HEK293 (cell line): ENCODE data around the gene CNOT6L.

Experiments
- CTCF ChIA-PET: fragments of 350-600 bp; formaldehyde crosslinking; extraction: SDS; loops from one replicate; lab custom pipeline; 2021; ENCODE audit warnings: antibody characterized with exemption; lab: Yijun Ruan, JAX
- POLR2A ChIA-PET: fragments of 300-600 bp; formaldehyde crosslinking; extraction: SDS; loops from one replicate; lab custom pipeline; 2020; ENCODE audit warnings: antibody characterized with exemption, inconsistent platforms; lab: Yijun Ruan, JAX
- H3K27ac ChIP-seq: fragments of 200-500 bp; sonication (Bioruptor generic); 2 replicates; pipeline ENCODE4 v1.5.1; 2014; ENCODE audit warnings: low read depth, low read length, control low read depth, inconsistent platforms; ENCODE audit errors: extremely low read depth
- H3K36me3 ChIP-seq, 2 experiments: fragments of 200-500 bp in 1 of 2; sonication (Bioruptor generic) in 1 of 2; 1 replicate in 1 of 2; 2 replicates in 1 of 2; pipeline ENCODE4 v1.5.1; 2014 to 2017; ENCODE audit warnings: inconsistent platforms in 2 of 2, low read length in 2 of 2; ENCODE audit not compliant: control insufficient read depth in 2 of 2, insufficient read depth in 1 of 2
- H3K4me1 ChIP-seq: fragments of 200-500 bp; sonication (Bioruptor generic); 2 replicates; pipeline ENCODE4 v1.5.1; 2014; ENCODE audit warnings: mild to moderate bottlenecking, low read length, inconsistent platforms; ENCODE audit not compliant: control insufficient read depth, insufficient read depth
- H3K4me3 ChIP-seq: 2 replicates; pipeline ENCODE4 v1.5.1; 2011; ENCODE audit warnings: low read depth, mild to moderate bottlenecking, control low read depth, low read length, moderate library complexity
- H3K9me3 ChIP-seq: fragments of 200-500 bp; sonication (Bioruptor generic); 2 replicates; pipeline ENCODE4 v1.5.1; 2014; ENCODE audit warnings: low read depth, low read length, inconsistent platforms; ENCODE audit not compliant: control insufficient read depth, insufficient read depth
- BCL6B ChIP-seq: fragments of 450-650 bp; formaldehyde crosslinking; IDR thresholded peaks from 2 replicates; pipeline ENCODE4 v1.5.1; 2017; ENCODE audit warnings: missing biosample characterization, missing genetic modification characterization
- KLF17 ChIP-seq: fragments of 450-650 bp; formaldehyde crosslinking; IDR thresholded peaks from 2 replicates; pipeline ENCODE4 v1.5.1; 2016; ENCODE audit warnings: missing biosample characterization, missing genetic modification characterization
- MZF1 ChIP-seq: fragments of 450-650 bp; formaldehyde crosslinking; IDR thresholded peaks from 2 replicates; pipeline ENCODE4 v1.5.1; 2017; ENCODE audit warnings: missing biosample characterization, missing genetic modification characterization, borderline replicate concordance
- REST ChIP-seq: fragments of 450-650 bp; formaldehyde crosslinking; IDR thresholded peaks from 2 replicates; pipeline ENCODE4 v1.5.1; 2016; ENCODE audit warnings: missing biosample characterization, missing genetic modification characterization
- TCF7L2 ChIP-seq: IDR thresholded peaks from 2 replicates; pipeline ENCODE4 v1.6.1; 2011; ENCODE audit warnings: low read depth, mild to moderate bottlenecking, inconsistent platforms, low read length, moderate library complexity, borderline replicate concordance
- ZBTB11 ChIP-seq: fragments of 450-650 bp; formaldehyde crosslinking; conservative IDR thresholded peaks from 2 replicates; pipeline ENCODE4 v1.5.1; 2016; ENCODE audit warnings: low read depth, missing biosample characterization, missing genetic modification characterization
- ZBTB6 ChIP-seq: fragments of 450-650 bp; formaldehyde crosslinking; IDR thresholded peaks from 2 replicates; pipeline ENCODE4 v1.5.1; 2017; ENCODE audit warnings: missing biosample characterization, missing genetic modification characterization
- ZEB2 ChIP-seq: fragments of 450-650 bp; formaldehyde crosslinking; IDR thresholded peaks from 2 replicates; pipeline ENCODE4 v1.5.1; 2016; ENCODE audit warnings: missing biosample characterization, missing genetic modification characterization
- ZFP37 ChIP-seq: fragments of 450-650 bp; formaldehyde crosslinking; IDR thresholded peaks from 2 replicates; pipeline ENCODE4 v1.5.1; 2016; ENCODE audit warnings: missing biosample characterization, missing genetic modification characterization
- ZNF133 ChIP-seq: fragments of 450-650 bp; formaldehyde crosslinking; IDR thresholded peaks from 2 replicates; pipeline ENCODE4 v1.5.1; 2016; ENCODE audit warnings: missing biosample characterization, missing genetic modification characterization
- ZNF24 ChIP-seq: fragments of 450-650 bp; formaldehyde crosslinking; IDR thresholded peaks from 2 replicates; pipeline ENCODE4 v1.5.1; 2016; ENCODE audit warnings: missing biosample characterization, missing genetic modification characterization
- ZNF391 ChIP-seq: fragments of 450-650 bp; formaldehyde crosslinking; IDR thresholded peaks from 2 replicates; pipeline ENCODE4 v1.5.1; 2016; ENCODE audit warnings: low read depth, missing biosample characterization, missing genetic modification characterization, borderline replicate concordance
- ZNF398 ChIP-seq: fragments of 450-650 bp; formaldehyde crosslinking; IDR thresholded peaks from 2 replicates; pipeline ENCODE4 v1.5.1; 2017; ENCODE audit warnings: missing biosample characterization, missing genetic modification characterization
- ZNF530 ChIP-seq: fragments of 450-650 bp; formaldehyde crosslinking; IDR thresholded peaks from 2 replicates; pipeline ENCODE4 v1.5.1; 2016; ENCODE audit warnings: low read depth, missing biosample characterization, missing genetic modification characterization
- ZNF580 ChIP-seq: fragments of 450-650 bp; formaldehyde crosslinking; IDR thresholded peaks from 2 replicates; pipeline ENCODE4 v1.5.1; 2016; ENCODE audit warnings: missing biosample characterization, missing genetic modification characterization
- ZNF585B ChIP-seq: fragments of 450-650 bp; formaldehyde crosslinking; IDR thresholded peaks from 2 replicates; pipeline ENCODE4 v1.5.1; 2016; ENCODE audit warnings: missing biosample characterization, missing genetic modification characterization
- ZNF621 ChIP-seq: fragments of 450-650 bp; formaldehyde crosslinking; IDR thresholded peaks from 2 replicates; pipeline ENCODE4 v1.5.1; 2017; ENCODE audit warnings: missing biosample characterization, missing genetic modification characterization
- ZNF626 ChIP-seq: fragments of 450-650 bp; sonication (Bioruptor Pico); formaldehyde crosslinking; IDR thresholded peaks from 2 replicates; pipeline ENCODE4 v1.5.1; 2018; ENCODE audit warnings: missing biosample characterization, missing genetic modification characterization, inconsistent platforms
- ZNF670 ChIP-seq: fragments of 450-650 bp; formaldehyde crosslinking; IDR thresholded peaks from 2 replicates; pipeline ENCODE4 v1.5.1; 2016; ENCODE audit warnings: missing biosample characterization, missing genetic modification characterization, low read depth
- ZNF843 ChIP-seq: fragments of 450-650 bp; formaldehyde crosslinking; IDR thresholded peaks from 2 replicates; pipeline ENCODE4 v1.5.1; 2016; ENCODE audit warnings: missing biosample characterization, missing genetic modification characterization
- ZSCAN30 ChIP-seq: fragments of 450-650 bp; IDR thresholded peaks from 2 replicates; pipeline ENCODE4 v1.5.1; 2018; ENCODE audit warnings: missing biosample characterization, mild to moderate bottlenecking, missing genetic modification characterization, moderate library complexity

CNOT6L gene

GRCh38 chr4:77681792-77682191 lies 137.4 kb downstream of the CNOT6L start:
- POLR2A ChIA-PET: no interaction called here
- no peak overlapping the region for H3K27ac ChIP-seq
- no peaks in the 10 kb centered on the region for H3K4me1 ChIP-seq
- TF ChIP-seq KLF17 (tag by site-specific recombination) (no peak), TCF7L2 (no peak)
- no peak overlapping the region for H3K4me3 ChIP-seq
- CTCF ChIA-PET: no interaction called here
- H3K9me3 ChIP-seq: no peaks in the 10 kb centered on the region
- no peaks in the 10 kb centered on the region for H3K36me3 ChIP-seq

- ChIA-PET POLR2A (no interaction called here), CTCF (interaction anchor here (0.7 kb wide), 1 partner anchor 291 kb away, joined by 5 read pairs; no protein-coding TSS in a partner anchor)
- Histone ChIP-seq H3K4me1 (no peaks in the 10 kb centered on the region), H3K4me3 (no peak overlapping the region), H3K27ac (no peak overlapping the region), H3K9me3 (no peaks in the 10 kb centered on the region), H3K36me3 (no peaks in the 10 kb centered on the region)
- no peak for TF ChIP-seq ZNF398 (tag by site-specific recombination)
- no peak for TF ChIP-seq ZNF580 (tag by site-specific recombination)
- no peak for TF ChIP-seq ZNF391 (tag by site-specific recombination)
- no peak for TF ChIP-seq ZEB2 (tag by site-specific recombination)
- no peak for TF ChIP-seq ZNF530 (tag by site-specific recombination)
- TF ChIP-seq ZNF585B (tag by site-specific recombination): no peak
- no peak for TF ChIP-seq ZBTB11 (tag by site-specific recombination)
- TF ChIP-seq MZF1 (tag by site-specific recombination): no peak
- TF ChIP-seq REST (tag by site-specific recombination): no peak
- no peak for TF ChIP-seq ZNF626 (tag by site-specific recombination)
- TF ChIP-seq ZSCAN30 (tag by site-specific recombination): no peak
- TF ChIP-seq ZFP37 (tag by site-specific recombination): no peak
- no peak for TF ChIP-seq ZNF843 (tag by site-specific recombination)
- TF ChIP-seq ZNF133 (tag by site-specific recombination): no peak
- TF ChIP-seq BCL6B (tag by site-specific recombination): no peak
- no peak for TF ChIP-seq ZNF670 (tag by site-specific recombination)
- TF ChIP-seq ZBTB6 (tag by site-specific recombination): no peak
- no peak for TF ChIP-seq ZNF24
- no peak for TF ChIP-seq ZNF621 (tag by site-specific recombination)
- TF ChIP-seq, all 188 proteins: peak for 0
These were observed 142.3 kb downstream of the CNOT6L start for GRCh38 chr4:77676842-77677241.
